Effector memory CD8-positive, alpha-beta T cell (primary cell): ENCODE results near the gene DPM2.

Source experiments
- ATAC-seq: fragments of 150-1000 bp; cut with Tn5 transposase; replicated peaks from 2 replicates; pipeline ENCODE4 v1.10.0; 2021; ENCODE audit warnings: mild to moderate bottlenecking, moderate library complexity
- DNase-seq, 3 experiments: peaks; one replicate each; pipeline ENCODE4 v3.0.0; 2021
- H3K27ac Mint-ChIP-seq, 2 donors: one replicate each; pipeline ENCODE4 v1.8.0; 2022; ENCODE audit warnings: mild to moderate bottlenecking in 2 of 2, mixed read lengths in 2 of 2, moderate library complexity in 2 of 2
- H3K27me3 Mint-ChIP-seq, 2 donors: one replicate each; pipeline ENCODE4 v1.8.0; 2022; ENCODE audit warnings: mixed read lengths in 2 of 2
- H3K36me3 Mint-ChIP-seq: one replicate; pipeline ENCODE4 v1.8.0; 2022; ENCODE audit warnings: mild to moderate bottlenecking, moderate library complexity, mixed read lengths; ENCODE audit not compliant: insufficient read depth
- H3K4me1 Mint-ChIP-seq, 2 donors: one replicate each; pipeline ENCODE4 v1.8.0; 2022; ENCODE audit warnings: low read depth in 2 of 2, mixed read lengths in 2 of 2
- H3K4me3 Mint-ChIP-seq, 2 donors: one replicate each; pipeline ENCODE4 v1.8.0; 2022; ENCODE audit warnings: mild to moderate bottlenecking in 2 of 2, mixed read lengths in 2 of 2, moderate library complexity in 2 of 2
- H3K9me3 Mint-ChIP-seq, 2 donors: one replicate each; pipeline ENCODE4 v1.8.0; 2022; ENCODE audit warnings: mixed read lengths in 2 of 2

The DPM2 gene

DNA sequence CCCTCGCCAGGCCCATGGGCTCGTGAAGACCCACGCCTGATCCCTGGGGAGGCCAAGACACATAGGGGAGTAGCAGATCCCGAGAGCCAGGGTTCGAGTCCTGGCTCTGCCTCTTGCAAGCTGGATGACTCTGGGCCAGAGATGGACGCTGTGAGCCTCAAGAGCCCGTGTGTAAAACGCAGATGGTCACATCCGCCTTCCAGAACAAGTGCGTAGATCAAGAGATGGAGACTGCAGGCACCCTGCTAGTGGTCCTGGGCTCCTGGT is 29.1 kb downstream of the DPM2 start:
- H3K9me3 Mint-ChIP-seq = no peaks in the 10 kb centered on the region
- H3K27me3 Mint-ChIP-seq = no peaks in the 10 kb centered on the region
- peaks cover 56% of the 10 kb centered on the region for H3K36me3 Mint-ChIP-seq
- H3K4me3 Mint-ChIP-seq = no peak overlapping the region
- DNase-seq (no peak), ATAC-seq (no peak)
- H3K4me1 Mint-ChIP-seq = peaks cover 35 to 40% of the 10 kb centered on the region in 2 donors
- H3K27ac Mint-ChIP-seq = peak overlapping the region in 1 of 2 donors; percentile 99

GRCh38 chr9:127907867-127908659 is 29.6 kb downstream of the DPM2 start:
- H3K4me1 Mint-ChIP-seq = peaks cover 40 to 45% of the 10 kb centered on the region in 2 donors
- no peaks in the 10 kb centered on the region for H3K9me3 Mint-ChIP-seq
- DNase-seq = no peak
- ATAC-seq = no peak
- H3K36me3 Mint-ChIP-seq = peaks cover 59% of the 10 kb centered on the region
- peak overlapping the region; percentile 99 to 100 for H3K27ac Mint-ChIP-seq
- no peaks in the 10 kb centered on the region for H3K27me3 Mint-ChIP-seq
- H3K4me3 Mint-ChIP-seq = peak overlapping the region in 1 of 2 donors; percentile 36

DNA sequence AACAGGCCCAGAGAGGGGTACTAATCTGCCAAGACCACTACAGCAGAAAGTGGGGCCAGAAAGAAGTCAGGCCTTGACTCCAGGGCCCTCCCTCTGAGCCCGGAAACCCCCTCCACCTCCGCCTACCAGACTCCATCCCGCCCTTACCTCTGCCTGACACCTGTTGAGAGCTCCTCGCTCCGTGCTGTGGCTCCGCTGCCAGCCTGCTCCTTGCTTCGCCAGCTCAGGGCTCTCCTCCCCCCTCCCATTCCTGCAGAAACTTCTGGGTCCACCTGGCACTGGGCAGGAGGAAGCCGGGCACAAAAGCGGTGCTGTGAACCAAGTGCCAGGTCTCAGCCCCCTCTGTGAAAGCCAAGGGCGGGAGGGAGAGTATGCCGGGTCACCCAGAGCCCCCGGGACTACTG is 31.9 kb downstream of the DPM2 start:
- peak; percentile 69 to 76 (median 75) for DNase-seq
- Mint-ChIP-seq H3K36me3 (peaks cover 49% of the 10 kb centered on the region), H3K4me3 (peak overlapping the region; percentile 93 to 95), H3K27ac (peak overlapping the region; percentile 99 to 100), H3K9me3 (no peaks in the 10 kb centered on the region), H3K27me3 (no peaks in the 10 kb centered on the region), H3K4me1 (peaks cover 39 to 44% of the 10 kb centered on the region in 2 donors)
- peak; percentile 72 for ATAC-seq

DNA sequence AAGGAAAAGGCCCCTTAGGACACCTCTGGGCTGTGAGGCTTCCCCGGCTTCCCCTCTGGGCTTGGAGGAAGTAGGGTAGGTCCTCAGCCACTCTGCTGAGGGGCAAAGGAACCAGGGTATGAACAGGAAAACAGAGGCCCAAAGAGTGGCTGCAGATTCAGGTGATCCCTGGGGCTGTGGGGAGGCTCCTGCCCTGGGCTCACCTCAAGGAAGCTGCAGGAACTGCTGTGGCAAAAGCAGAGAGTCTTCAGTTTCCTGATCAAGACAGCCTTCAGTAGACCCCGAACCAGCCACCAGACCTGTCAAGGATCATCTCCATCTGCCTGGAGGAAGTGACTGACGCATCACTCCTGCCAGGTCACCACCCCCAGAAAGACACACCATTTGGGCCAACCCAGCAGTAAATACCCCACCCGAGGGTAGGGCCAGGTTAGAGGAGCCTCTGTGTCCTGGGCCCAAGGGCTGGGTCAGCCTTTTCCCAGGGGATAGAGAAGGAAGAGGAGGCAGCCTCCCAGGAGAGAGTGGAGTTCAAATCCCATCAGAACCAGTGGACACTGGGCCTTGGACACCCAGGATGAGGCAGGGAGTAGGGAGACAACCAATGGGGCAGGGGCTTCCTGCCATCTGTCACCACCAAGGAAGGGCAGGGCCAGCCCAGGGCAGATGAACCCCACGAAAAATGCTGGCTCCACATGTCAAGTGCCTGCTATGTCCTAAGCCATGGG is 32.5 kb downstream of the DPM2 start:
- no peaks in the 10 kb centered on the region for H3K27me3 Mint-ChIP-seq
- ATAC-seq = peak; percentile 62
- H3K9me3 Mint-ChIP-seq = no peaks in the 10 kb centered on the region
- peaks cover 36 to 39% of the 10 kb centered on the region in 2 donors for H3K4me1 Mint-ChIP-seq
- DNase-seq = peak; percentile 59 to 71 (median 68)
- H3K27ac Mint-ChIP-seq = peak overlapping the region; percentile 99 to 100
- peak overlapping the region; percentile 93 to 95 for H3K4me3 Mint-ChIP-seq
- peaks cover 48% of the 10 kb centered on the region for H3K36me3 Mint-ChIP-seq

DNA sequence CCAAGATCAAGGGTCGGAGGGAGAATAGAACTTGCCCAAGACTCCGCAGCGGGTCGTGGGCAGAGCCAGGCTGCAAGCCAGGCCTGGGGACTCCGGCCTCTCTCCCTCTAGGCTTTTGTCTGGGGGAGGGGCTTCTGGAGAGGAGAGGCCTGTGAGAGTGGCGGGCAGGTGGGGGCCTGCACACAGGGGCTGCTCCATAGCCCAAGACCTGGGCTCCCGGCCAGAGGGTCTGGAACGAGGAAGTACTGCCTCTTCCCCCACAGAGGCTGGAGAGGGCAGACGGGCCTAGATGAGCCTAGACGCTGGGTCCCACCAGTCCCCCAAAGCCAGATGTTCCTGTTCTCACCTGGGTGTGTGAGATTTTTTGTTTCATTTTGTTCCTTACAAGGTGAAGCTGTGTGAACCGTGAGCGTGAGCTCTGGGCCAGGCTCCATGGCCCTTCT is 33.1 kb downstream of the DPM2 start:
- H3K27ac Mint-ChIP-seq = peak overlapping the region; percentile 99 to 100
- H3K4me3 Mint-ChIP-seq = peak overlapping the region; percentile 93 to 95
- ATAC-seq (no peak), DNase-seq (no peak)
- H3K4me1 Mint-ChIP-seq = peaks cover 36 to 41% of the 10 kb centered on the region in 2 donors
- peaks cover 52% of the 10 kb centered on the region for H3K36me3 Mint-ChIP-seq
- no peaks in the 10 kb centered on the region for H3K27me3 Mint-ChIP-seq
- no peaks in the 10 kb centered on the region for H3K9me3 Mint-ChIP-seq

- Mint-ChIP-seq H3K4me1 (peaks cover 36 to 41% of the 10 kb centered on the region in 2 donors), H3K9me3 (no peaks in the 10 kb centered on the region), H3K27me3 (no peaks in the 10 kb centered on the region), H3K27ac (peak overlapping the region; percentile 99 to 100), H3K4me3 (peak overlapping the region; percentile 93 to 95), H3K36me3 (peaks cover 52% of the 10 kb centered on the region)
- ATAC-seq = no peak
- peak in 1 of 3 experiments; percentile 46 for DNase-seq
These were observed 33.8 kb downstream of the DPM2 start for GRCh38 chr9:127903557-127904475.

GRCh38 chr9:127899128-127899943 is 38.3 kb downstream of the DPM2 start, which contains the start of gene ST6GALNAC6:
TSS of gene ST6GALNAC6 (minus strand) at chr9:127899603. CDS start at chr9:127897981, 1,622 bp downstream.
- DNase-seq (peak; percentile 52 to 64 (median 58)), ATAC-seq (peak; percentile 82)
- Mint-ChIP-seq H3K9me3 (no peaks in the 10 kb centered on the region), H3K27ac (peak within 1 kb of the TSS; percentile 94), H3K27me3 (no peaks in the 10 kb centered on the region), H3K4me1 (peaks cover 26 to 40% of the 10 kb centered on the region in 2 donors), H3K4me3 (peak within 1 kb of the TSS; percentile 90 to 94), H3K36me3 (peaks cover 45% of the 10 kb centered on the region)

DNA sequence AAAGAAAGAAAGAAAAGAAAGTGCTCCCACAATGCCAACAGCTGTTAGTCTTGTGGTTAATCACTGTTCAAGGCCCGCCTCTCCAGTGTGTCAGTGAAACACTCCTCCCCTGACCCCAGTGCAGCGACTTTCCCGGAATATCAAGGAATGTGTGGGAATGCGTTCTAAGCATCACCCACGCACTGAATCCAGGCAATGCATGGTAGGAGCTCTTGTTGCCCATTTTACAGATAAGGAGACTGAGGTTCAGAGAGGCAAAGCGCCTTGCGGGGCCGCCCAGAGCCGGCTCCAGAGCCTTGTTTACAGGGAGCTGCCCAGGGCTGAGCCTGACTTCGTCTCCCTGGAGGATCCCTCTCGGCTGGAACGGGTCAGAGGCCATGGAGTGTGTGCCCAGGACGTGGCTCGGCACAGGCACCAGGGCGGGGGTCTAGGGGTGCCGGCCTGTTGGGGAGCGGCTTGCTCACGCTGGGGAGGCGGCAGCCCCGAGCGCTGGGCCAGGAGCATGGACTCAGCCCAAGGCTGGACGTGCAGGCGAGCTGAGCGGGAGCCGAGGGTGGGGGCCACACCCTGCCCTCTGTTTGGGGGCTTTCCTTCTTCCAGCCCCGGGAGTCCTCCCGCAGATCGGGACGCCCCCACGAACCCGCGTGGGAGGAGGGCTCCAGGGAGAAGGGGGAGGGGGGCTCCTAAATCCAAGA is 39.1 kb downstream of the DPM2 start:
- H3K4me1 Mint-ChIP-seq = peaks cover 28 to 35% of the 10 kb centered on the region in 2 donors
- H3K27ac Mint-ChIP-seq = peak overlapping the region; percentile 94
- peak overlapping the region; percentile 90 to 94 for H3K4me3 Mint-ChIP-seq
- no peaks in the 10 kb centered on the region for H3K27me3 Mint-ChIP-seq
- H3K36me3 Mint-ChIP-seq = peaks cover 45% of the 10 kb centered on the region
- DNase-seq (no peak), ATAC-seq (peak; percentile 23)
- H3K9me3 Mint-ChIP-seq = no peaks in the 10 kb centered on the region

- no peaks in the 10 kb centered on the region for H3K9me3 Mint-ChIP-seq
- peaks cover 23 to 34% of the 10 kb centered on the region in 2 donors for H3K4me1 Mint-ChIP-seq
- ATAC-seq (no peak), DNase-seq (no peak)
- H3K27me3 Mint-ChIP-seq = no peaks in the 10 kb centered on the region
- H3K4me3 Mint-ChIP-seq = peak overlapping the region; percentile 90 to 94
- H3K27ac Mint-ChIP-seq = peak overlapping the region; percentile 28 to 94
- peaks cover 49% of the 10 kb centered on the region for H3K36me3 Mint-ChIP-seq
These were observed 40.4 kb downstream of the DPM2 start for GRCh38 chr9:127897193-127897692.

DNA sequence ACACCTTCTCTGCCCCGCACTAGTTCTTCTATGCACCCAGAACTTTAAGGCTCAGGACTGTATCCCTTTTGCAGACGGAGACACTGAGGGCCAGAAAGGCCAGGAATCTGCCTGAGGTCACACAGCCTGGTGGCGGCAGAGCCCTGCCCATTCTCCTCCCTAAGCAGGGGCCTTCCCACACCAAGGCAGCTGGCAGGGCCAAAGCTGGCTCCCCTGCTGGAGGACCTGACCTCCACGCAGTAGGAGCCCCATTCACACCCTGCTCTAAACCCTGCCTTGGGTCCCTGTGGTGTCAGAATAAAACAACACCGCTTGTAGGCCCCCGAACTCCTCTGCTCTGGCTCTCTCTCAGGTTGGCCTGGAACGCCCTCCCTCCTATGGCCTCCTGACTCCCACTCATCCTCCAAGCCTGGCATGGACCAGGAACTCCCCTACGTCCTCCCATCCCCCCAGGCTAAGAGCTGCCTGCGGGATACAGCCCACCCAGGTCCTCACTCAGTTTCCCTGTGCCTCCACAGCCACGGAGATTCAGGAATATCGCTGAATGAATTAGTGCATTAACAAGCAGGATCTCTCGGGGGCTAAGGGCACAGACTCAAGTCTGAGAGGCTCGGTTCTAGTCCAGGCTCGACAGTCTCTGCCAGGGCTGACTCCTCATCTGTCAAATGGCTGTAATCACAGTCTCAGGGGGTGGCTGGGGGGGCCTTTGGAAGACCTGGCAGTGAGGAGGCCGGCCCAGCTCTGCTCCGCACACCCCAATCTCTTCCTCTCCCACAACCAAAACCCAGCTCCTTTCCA is 41.1 kb downstream of the DPM2 start:
- H3K27ac Mint-ChIP-seq = peak overlapping the region; percentile 28 to 84
- H3K4me3 Mint-ChIP-seq = peak overlapping the region in 1 of 2 donors; percentile 94

GRCh38 chr9:127895811-127896210 is 41.8 kb downstream of the DPM2 start:
- ATAC-seq = no peak
- no peaks in the 10 kb centered on the region for H3K27me3 Mint-ChIP-seq
- peaks cover 48% of the 10 kb centered on the region for H3K36me3 Mint-ChIP-seq
- H3K4me1 Mint-ChIP-seq = peaks cover 22 to 31% of the 10 kb centered on the region in 2 donors
- H3K4me3 Mint-ChIP-seq = no peak overlapping the region
- no peak for DNase-seq
- no peaks in the 10 kb centered on the region for H3K9me3 Mint-ChIP-seq
- peak overlapping the region in 1 of 2 donors; percentile 84 for H3K27ac Mint-ChIP-seq

More for the DNA sequence above, 41.1 kb downstream of the DPM2 start:
- Mint-ChIP-seq H3K9me3 (no peaks in the 10 kb centered on the region), H3K4me1 (peaks cover 24 to 31% of the 10 kb centered on the region in 2 donors), H3K27me3 (no peaks in the 10 kb centered on the region), H3K36me3 (peaks cover 49% of the 10 kb centered on the region)
- DNase-seq (no peak), ATAC-seq (no peak)
